Smooth muscle cell (in vitro differentiated cells): ENCODE measurements around the gene ADGRB3. TPM values are rescaled to one million over a fixed set of nuclear protein-coding genes. Genes with fewer than 3 reads are reported as not detected.

Source experiments
- DNase-seq: peaks from one replicate; lab custom pipeline; 2025; ENCODE audit not compliant: unreplicated experiment; lab: John Stamatoyannopoulos, UW
- H2AFZ ChIP-seq: fragments of 200-600 bp; sonication (generic); 2 replicates; pipeline ENCODE4 v1.6.0; 2016; ENCODE audit warnings: antibody characterized with exemption, low read depth, mild to moderate bottlenecking
- H3F3A ChIP-seq: fragments of 200-600 bp; sonication (generic); 2 replicates; pipeline ENCODE4 v1.6.0; 2017; ENCODE audit warnings: antibody characterized with exemption, low read depth
- H3K27ac ChIP-seq: fragments of 200-600 bp; sonication (generic); 2 replicates; pipeline ENCODE4 v1.5.1; 2016; ENCODE audit warnings: low read depth, mild to moderate bottlenecking
- H3K27me3 ChIP-seq: fragments of 200-600 bp; sonication (generic); 2 replicates; pipeline ENCODE4 v1.6.1; 2016; ENCODE audit warnings: low read depth, mild to moderate bottlenecking
- H3K36me3 ChIP-seq: fragments of 200-600 bp; sonication (generic); 2 replicates; pipeline ENCODE4 v1.5.1; 2016; ENCODE audit warnings: low read depth
- H3K4me1 ChIP-seq: fragments of 200-600 bp; sonication (generic); 2 replicates; pipeline ENCODE4 v1.5.1; 2016; ENCODE audit warnings: low read depth
- H3K4me2 ChIP-seq: fragments of 200-600 bp; sonication (generic); 2 replicates; pipeline ENCODE4 v1.6.0; 2016; ENCODE audit warnings: mild to moderate bottlenecking
- H3K4me3 ChIP-seq: fragments of 200-600 bp; sonication (generic); 2 replicates; pipeline ENCODE4 v1.5.1; 2016; ENCODE audit warnings: mild to moderate bottlenecking
- H3K79me2 ChIP-seq: fragments of 200-600 bp; sonication (generic); 2 replicates; pipeline ENCODE4 v1.6.0; 2016; ENCODE audit warnings: low read depth, mild to moderate bottlenecking
- H3K9ac ChIP-seq: fragments of 200-600 bp; sonication (generic); 2 replicates; pipeline ENCODE4 v1.6.0; 2016; ENCODE audit warnings: low read depth
- H3K9me3 ChIP-seq: fragments of 200-600 bp; sonication (generic); replicated peaks from 2 replicates; pipeline ENCODE4 v1.5.1; 2016; ENCODE audit warnings: low read depth
- H4K20me1 ChIP-seq: fragments of 200-600 bp; sonication (generic); 2 replicates; pipeline ENCODE4 v1.6.0; 2016; ENCODE audit warnings: low read depth
- WGBS: methylation state at CpG from one replicate; pipeline ENCODE4 v1.1.7; 2016; ENCODE audit warnings: low lambda C conversion rate; 5-methylcytosine and 5-hydroxymethylcytosine counted together
- polyA plus RNA-seq: library from polyadenylated mRNA; unstranded; fragments of >200 nt; fragmentation: Nextera tagmentation; extraction: Ambion mirVana; gene quantifications from 2 replicates; pipeline ENCODE4 v1.2.1, GENCODE V29; 2016
- total RNA-seq: library from RNA; depleted of rRNA; stranded (reverse); fragments of >200 nt; gene quantifications from 2 replicates; pipeline ENCODE4 v1.2.3, GENCODE V29; 2014
- TF ChIP-seq, protein P1 (sequence below): fragments of 200-600 bp; sonication (generic); IDR thresholded peaks from 2 replicates; pipeline ENCODE4 v1.5.1; 2017; ENCODE audit warnings: borderline replicate concordance, mild to moderate bottlenecking, antibody characterized with exemption; ENCODE audit not compliant: insufficient read depth, poor library complexity, severe bottlenecking

Gene ADGRB3
- total and polyA plus RNA-seq, 2 experiments from 2014 or later = 0.34 to 0.63 TPM

- Histone ChIP-seq H3K4me2 (no peak overlapping the region), H3K36me3 (no peaks in the 10 kb centered on the region), H3K9ac (no peak overlapping the region), H2AFZ (no peak overlapping the region), H3K9me3 (no peaks in the 10 kb centered on the region), H3K27me3 (peaks cover 12% of the 10 kb centered on the region), H3K4me1 (no peaks in the 10 kb centered on the region), H3K4me3 (no peak overlapping the region), H3F3A (no peaks in the 10 kb centered on the region), H3K27ac (no peak overlapping the region), H4K20me1 (no peaks in the 10 kb centered on the region), H3K79me2 (no peaks in the 10 kb centered on the region)
- DNase-seq = no peak
- WGBS = 94% methylated on average over 6 of the region's 6 CpGs
- TF ChIP-seq, protein P1, sequence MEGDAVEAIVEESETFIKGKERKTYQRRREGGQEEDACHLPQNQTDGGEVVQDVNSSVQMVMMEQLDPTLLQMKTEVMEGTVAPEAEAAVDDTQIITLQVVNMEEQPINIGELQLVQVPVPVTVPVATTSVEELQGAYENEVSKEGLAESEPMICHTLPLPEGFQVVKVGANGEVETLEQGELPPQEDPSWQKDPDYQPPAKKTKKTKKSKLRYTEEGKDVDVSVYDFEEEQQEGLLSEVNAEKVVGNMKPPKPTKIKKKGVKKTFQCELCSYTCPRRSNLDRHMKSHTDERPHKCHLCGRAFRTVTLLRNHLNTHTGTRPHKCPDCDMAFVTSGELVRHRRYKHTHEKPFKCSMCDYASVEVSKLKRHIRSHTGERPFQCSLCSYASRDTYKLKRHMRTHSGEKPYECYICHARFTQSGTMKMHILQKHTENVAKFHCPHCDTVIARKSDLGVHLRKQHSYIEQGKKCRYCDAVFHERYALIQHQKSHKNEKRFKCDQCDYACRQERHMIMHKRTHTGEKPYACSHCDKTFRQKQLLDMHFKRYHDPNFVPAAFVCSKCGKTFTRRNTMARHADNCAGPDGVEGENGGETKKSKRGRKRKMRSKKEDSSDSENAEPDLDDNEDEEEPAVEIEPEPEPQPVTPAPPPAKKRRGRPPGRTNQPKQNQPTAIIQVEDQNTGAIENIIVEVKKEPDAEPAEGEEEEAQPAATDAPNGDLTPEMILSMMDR = no peak
Measured at GRCh38 chr6:68625998-68626397, 9.1 kb upstream of the ADGRB3 start.

GRCh38 chr6:68628161-68628560 lies 6.9 kb upstream of the ADGRB3 start:
- no peaks in the 10 kb centered on the region for H3K9me3 ChIP-seq
- H3K36me3 ChIP-seq = no peaks in the 10 kb centered on the region
- 44% methylated on average over 2 of the region's 2 CpGs for WGBS
- H3K4me2 ChIP-seq = no peak overlapping the region
- DNase-seq = no peak
- no peaks in the 10 kb centered on the region for H4K20me1 ChIP-seq
- H3K27ac ChIP-seq = no peak overlapping the region
- no peak overlapping the region for H2AFZ ChIP-seq
- no peaks in the 10 kb centered on the region for H3K4me1 ChIP-seq
- TF ChIP-seq, protein P1 = no peak
- H3K9ac ChIP-seq = no peak overlapping the region
- no peaks in the 10 kb centered on the region for H3F3A ChIP-seq
- no peaks in the 10 kb centered on the region for H3K79me2 ChIP-seq
- peaks cover 33% of the 10 kb centered on the region for H3K27me3 ChIP-seq
- no peak overlapping the region for H3K4me3 ChIP-seq

DNA sequence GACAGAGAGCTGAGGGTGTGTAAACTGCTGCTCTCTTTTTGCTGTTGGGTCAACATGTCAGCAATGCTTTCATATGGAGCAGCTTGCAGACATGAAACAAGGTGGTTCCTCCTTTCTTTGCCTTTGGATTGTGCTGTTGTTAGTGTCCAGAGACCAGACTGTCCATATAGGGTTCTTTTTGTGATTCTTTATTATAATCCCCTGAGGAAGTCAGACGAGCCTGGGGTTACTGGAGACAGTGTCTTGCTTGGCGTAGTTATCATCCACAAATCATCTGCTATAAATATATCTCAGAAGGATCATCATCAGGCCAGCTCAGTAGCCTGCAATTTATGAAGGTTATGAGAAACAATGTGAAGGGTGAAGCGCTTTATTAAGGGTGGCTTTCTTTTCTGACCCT lies 2.3 kb upstream of the ADGRB3 start:
- no peak for DNase-seq
- Histone ChIP-seq H3K4me1 (no peaks in the 10 kb centered on the region), H3K4me3 (no peak overlapping the region), H2AFZ (no peak overlapping the region), H3K4me2 (no peak overlapping the region), H4K20me1 (no peaks in the 10 kb centered on the region), H3F3A (no peaks in the 10 kb centered on the region), H3K79me2 (no peaks in the 10 kb centered on the region), H3K27ac (no peak overlapping the region), H3K27me3 (peaks cover 71% of the 10 kb centered on the region), H3K36me3 (no peaks in the 10 kb centered on the region), H3K9me3 (no peaks in the 10 kb centered on the region), H3K9ac (no peak overlapping the region)
- TF ChIP-seq, protein P1 = no peak
- 68% methylated on average over 3 of the region's 3 CpGs for WGBS

GRCh38 chr6:68633281-68633971 lies 1.7 kb upstream of the ADGRB3 start:
- Histone ChIP-seq H4K20me1 (no peaks in the 10 kb centered on the region), H3K27me3 (peaks cover 75% of the 10 kb centered on the region), H3K9ac (no peak overlapping the region), H3K4me1 (no peaks in the 10 kb centered on the region), H2AFZ (no peak overlapping the region), H3K36me3 (no peaks in the 10 kb centered on the region), H3K4me2 (no peak overlapping the region), H3K79me2 (no peaks in the 10 kb centered on the region), H3K9me3 (no peaks in the 10 kb centered on the region), H3K27ac (no peak overlapping the region), H3F3A (no peaks in the 10 kb centered on the region), H3K4me3 (no peak overlapping the region)
- TF ChIP-seq, protein P1 = no peak
- no peak for DNase-seq
- WGBS = 41% methylated on average over 9 of the region's 9 CpGs
